ENCODE measurements around the gene MEST. TPM values are rescaled to one million over a fixed set of nuclear protein-coding genes. Genes with fewer than 3 reads are reported as not detected.

Gene MEST
- total and polyA plus RNA-seq, 2 of the 13 experiments (the other 11 are each of a cell fraction or from before 2014, with no cell fraction given), result 49.5 to 54.6 TPM

GRCh38 chr7:130468612-130469011 lies 23.3 kb upstream of the MEST start:
- intact Hi-C loops (cut with micrococcal nuclease; ENCODE audit: unreplicated experiment), result loop anchor here (5.0 kb wide), 1 partner anchor 101 kb away; no protein-coding TSS in a partner anchor
- CTCF ChIA-PET (ENCODE audit: low intra/inter-chr PET ratio, low total read pairs), result no interaction called here
- Histone ChIP-seq H3K79me2 (ENCODE audit: insufficient read depth, low read length) (no peaks in the 10 kb centered on the region), H2AFZ (ENCODE audit: low read length) (no peak overlapping the region), H3K4me2 (ENCODE audit: low read depth, low read length) (no peak overlapping the region), H3K4me1 (ENCODE audit: insufficient read depth, low read length) (no peaks in the 10 kb centered on the region), H3K27ac (ENCODE audit: extremely low read length, insufficient read depth, low read length) (no peak overlapping the region), H3K27me3 (ENCODE audit: control insufficient read depth in 1 of 2, insufficient read depth in 2 of 2, low read length in 2 of 2) (no peaks in the 10 kb centered on the region), H3K9ac (ENCODE audit: insufficient read depth, low read depth, low read length) (no peak overlapping the region), H4K20me1 (ENCODE audit: insufficient read depth, low read length) (no peaks in the 10 kb centered on the region), H3K9me3 (ENCODE audit: low read length) (no peaks in the 10 kb centered on the region), H3K4me3 (replicated peaks in 1 of 3; ENCODE audit: insufficient read depth in 1 of 3, low read depth in 2 of 3, low read length in 3 of 3) (no peak overlapping the region), H3K36me3 (replicated peaks in 1 of 2; ENCODE audit: control insufficient read depth in 1 of 2, insufficient read depth in 2 of 2, low read length in 2 of 2) (no peaks in the 10 kb centered on the region)
- no peak for ATAC-seq
- POLR2A ChIA-PET, result no interaction called here
- no TSS peak for BruUV-seq (replicated peaks)
- FAIRE-seq, result no peak
- in situ Hi-C loops (cut with HindIII; ENCODE audit: extremely low pct_ligation_motif_present, low pct_unique_long_range_greater_than_20kb), result no loop called here
- TF ChIP-seq ZNF263 (CRISPR knock-in tag; IDR thresholded peaks at IDR 0.05), result no peak
- no peak for TF ChIP-seq IRF9 (CRISPR knock-in tag; IDR thresholded peaks at IDR 0.05; ENCODE audit: borderline replicate concordance)
- no peak for TF ChIP-seq GTF2F1 (IDR thresholded peaks at IDR 0.05; ENCODE audit: low read length)
- no peak for TF ChIP-seq ZNF512B (CRISPR knock-in tag; IDR thresholded peaks at IDR 0.05; ENCODE audit: borderline replicate concordance)
- TF ChIP-seq NR3C1 (CRISPR knock-in tag; IDR thresholded peaks at IDR 0.05), result no peak
- no peak for TF ChIP-seq SPEN (CRISPR knock-in tag; IDR thresholded peaks at IDR 0.05; ENCODE audit: low read depth)
- 93% methylated on average over 1 of the region's 1 CpG for WGBS (ENCODE audit: low lambda C conversion rate)
- DNase-seq (ENCODE audit: low spot score), result no peak
